HPDE6-E6E7 (cell line): ENCODE measurements around the gene LHB.
"Not testable (repeated sequence)": the region's sequence is repeated elsewhere in the genome, so short reads cannot be mapped to it uniquely, and the experiment has no call there.

Experiments
- DNase-seq: peaks from one replicate; pipeline ENCODE4 v3.0.0; 2011; ENCODE audit warnings: missing footprints; ENCODE audit errors: extremely low spot score

Gene LHB

DNA sequence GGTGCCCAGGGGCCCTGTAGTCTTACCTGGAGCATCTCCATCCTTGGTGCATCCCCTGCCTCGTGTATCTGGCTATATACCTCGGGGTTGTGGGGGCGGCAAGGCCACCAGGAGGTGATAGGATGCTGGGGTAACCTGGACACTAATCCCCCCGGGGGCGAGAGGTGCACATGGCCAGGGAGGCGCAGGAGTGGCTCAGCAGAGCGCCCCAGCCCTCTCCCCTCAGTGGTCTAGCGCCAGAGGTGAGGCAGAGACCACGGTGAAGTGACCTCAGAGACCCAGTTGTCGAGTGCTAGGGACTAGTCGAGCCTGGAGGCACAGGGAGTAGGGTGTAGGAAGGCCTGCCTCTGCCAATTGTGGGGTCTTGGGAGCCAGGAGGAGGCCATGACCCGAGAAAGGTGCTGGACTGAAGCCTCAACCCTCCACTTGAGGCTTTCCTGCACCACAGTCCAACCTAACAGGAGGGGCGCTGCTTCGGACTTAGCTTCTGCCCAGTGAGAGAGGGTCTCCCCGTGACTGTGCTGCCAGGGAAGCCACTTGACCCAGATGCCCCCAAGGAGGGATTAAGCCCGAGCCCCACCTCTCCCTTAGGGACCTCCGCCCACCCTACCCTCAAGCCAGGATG lies at the start of gene LHB:
TSS of gene LHB (minus strand) at position 51 of the 625 bp plus-strand sequence. CDS start at position 41, 10 bp downstream.
- no peak for DNase-seq

DNA sequence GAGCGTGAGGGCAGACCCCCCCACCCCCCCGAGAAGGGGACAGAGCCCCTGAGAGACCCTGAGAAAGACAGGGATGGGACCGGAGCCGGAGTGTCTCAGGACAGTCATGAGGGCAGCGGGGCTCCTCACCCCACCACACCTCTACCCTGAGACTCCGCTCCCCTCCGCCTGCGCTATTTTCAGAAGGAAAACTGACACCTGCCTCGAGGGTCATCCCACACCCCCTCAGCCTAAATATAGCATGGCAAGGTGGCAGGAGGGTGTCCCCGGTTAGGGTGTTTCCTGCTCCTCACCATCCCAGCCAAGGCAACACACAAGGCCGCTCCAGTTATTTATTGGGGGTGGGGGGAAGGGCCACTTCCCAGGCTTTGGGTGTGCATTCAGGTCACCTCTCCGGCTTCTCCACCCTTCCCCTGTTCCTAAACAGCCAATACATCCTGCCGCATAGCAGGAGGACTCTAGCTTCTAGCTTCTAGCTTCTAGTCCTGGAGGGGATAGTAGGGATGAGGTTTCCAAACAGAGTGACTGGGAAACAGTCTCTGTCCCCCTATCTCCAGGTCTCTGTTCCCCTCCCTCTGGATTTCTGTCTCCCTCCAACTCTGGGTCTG lies 49.1 kb upstream of the LHB start:
- no peak for DNase-seq

DNA sequence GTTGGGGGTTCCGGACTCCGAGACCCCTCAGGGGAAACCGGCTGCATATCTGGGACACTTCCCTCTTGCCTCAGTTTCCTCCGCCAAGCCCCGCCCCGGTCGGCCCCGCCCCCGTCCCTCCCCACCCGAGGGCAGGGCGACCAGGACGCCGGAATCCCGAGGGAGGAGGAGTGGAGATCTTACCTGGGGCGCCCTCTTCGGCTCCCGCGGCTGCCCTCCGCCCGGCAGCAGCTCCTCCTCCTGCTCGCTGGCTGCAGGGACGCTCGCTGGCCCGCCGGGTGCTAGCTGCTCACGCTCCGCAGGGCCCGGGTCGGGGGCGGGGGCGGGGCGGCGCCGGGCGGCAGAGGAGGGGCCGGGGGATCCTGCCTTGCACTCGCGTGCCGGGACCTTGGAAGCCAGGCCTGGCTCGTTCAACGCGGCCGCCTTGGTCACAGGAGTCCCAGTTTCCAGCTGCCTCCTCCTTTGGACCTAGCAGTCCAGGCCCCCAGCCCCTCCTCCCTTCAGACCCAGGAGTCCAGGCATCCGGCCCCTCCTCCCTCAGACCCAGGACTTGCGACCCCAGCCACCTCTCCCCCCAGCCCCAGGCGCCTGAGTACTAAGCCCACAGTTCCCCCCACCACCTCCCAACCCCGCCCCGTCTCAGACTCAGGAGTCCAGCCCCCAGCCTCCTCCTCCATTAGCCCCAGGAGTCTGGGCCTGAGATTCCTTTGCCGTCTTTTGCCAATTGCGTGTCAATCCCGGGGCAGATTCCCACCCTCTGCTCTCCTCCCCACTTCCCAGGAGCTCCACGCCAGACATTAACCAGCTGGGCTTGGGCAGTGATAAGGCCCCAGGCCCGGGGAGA lies 48.1 kb upstream of the LHB start, which contains the start of gene NTF4:
TSS of gene NTF4 (minus strand) at position 51 of the 844 bp plus-strand sequence. CDS start 2,821 bp downstream, outside the sequence.
- DNase-seq, result peak; percentile 85

DNA sequence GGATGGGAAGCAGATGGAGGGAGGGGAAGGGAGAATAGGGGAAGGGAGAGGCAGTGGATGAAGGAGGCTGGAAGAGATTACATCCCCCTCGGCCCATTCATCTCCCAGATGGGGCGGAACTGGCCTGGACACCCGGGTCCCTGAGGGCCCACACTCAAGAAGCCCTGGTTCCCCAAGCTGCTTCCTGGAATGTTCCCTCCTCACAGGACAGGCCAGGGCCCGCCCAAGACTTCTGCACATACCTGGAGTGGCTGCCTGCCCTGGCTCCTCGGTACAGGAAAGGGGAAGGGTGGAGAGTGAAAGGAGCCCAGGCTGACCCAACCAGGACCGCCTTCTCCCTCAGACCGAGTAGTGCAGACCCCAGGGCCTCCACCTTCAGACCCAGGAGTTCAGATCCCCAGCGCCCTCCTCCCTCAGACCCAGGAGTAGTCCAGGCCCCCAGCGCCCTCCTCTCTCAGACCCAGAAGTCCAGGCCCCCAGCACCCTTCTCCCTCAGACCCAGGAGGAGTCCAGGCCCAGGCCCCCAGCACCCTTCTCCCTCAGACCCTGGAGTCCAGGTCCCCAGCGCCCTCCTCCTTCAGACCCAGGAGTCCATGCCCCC lies 47.2 kb upstream of the LHB start:
- peak; percentile 84 for DNase-seq

DNA sequence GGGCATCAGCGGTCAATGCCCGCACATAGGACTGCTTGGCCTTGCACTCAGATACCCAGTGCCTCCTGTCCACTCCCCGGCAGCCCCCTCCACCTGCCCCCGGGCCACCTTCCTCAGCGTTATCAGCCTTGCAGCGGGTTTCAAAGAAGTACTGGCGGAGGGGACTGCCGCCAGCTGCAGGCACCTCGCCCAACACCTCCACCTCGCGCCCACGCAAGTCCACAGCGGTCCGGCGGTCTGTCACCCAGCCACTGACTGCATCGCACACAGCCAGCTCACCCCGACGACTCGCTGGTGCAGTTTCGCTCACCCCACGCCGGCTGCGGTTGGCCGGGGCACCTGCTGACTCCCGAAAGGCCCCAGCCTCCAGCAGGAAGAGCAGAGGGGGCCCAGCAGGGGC lies 44.6 kb upstream of the LHB start:
- no peak for DNase-seq

DNA sequence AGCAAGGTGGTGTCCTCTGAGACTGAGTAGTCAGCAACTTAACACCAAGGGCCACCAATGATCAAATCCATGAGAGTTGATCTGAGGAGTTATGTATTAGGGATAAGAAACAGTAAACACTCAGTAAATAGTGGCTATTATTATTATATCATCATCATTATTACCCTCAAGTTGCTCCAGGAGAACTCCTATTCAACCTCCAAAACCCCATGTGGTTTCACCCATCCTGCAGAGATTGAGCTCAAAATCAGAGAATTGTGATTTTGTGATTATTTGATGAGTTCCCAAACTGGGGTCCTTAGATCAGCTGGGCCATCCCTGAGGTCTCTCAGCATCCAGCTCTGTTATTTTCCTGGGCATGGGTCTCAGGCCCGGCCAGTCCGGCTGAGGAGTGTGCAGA lies 44.1 kb upstream of the LHB start:
- DNase-seq, result no peak

DNA sequence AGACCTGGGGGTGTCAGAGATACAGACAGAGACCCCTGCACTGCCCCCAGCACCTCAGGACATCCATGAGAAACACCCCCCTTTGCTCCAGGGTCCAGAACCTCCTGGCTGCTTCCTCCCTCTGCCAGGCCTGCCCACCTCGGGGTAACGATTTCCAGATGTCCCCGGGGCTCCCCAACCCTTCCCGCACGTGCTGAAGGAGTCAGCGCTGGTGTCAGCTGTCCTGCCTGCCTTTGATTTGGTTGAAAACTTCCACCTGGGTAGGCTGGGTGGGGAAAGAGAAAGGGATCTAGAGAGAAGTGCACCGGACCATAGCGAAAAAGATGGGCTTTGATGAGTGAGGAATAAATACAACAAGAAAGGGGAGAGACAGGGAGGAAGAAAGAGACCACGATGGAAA lies 42.2 kb upstream of the LHB start:
- no peak for DNase-seq

DNA sequence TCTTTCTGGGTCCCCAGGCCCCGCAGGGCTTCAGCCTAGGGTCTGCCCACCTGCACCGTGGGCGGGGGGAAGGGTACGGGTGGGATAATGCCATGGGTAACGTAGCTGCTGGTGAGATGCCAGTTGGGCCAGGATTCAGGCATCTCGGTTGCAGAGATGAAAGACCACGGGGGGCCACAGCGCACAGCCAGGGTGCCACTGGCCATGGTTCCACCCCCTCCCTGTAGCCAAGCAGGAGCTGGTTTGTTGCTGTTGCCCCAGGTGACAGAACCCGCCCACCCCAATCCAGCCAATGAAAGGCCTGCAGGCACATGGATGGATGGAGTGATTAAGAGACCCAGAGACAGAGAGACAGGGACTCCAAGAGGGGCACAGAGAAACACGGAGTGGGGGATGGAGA lies 41.7 kb upstream of the LHB start:
- DNase-seq, result no peak

DNA sequence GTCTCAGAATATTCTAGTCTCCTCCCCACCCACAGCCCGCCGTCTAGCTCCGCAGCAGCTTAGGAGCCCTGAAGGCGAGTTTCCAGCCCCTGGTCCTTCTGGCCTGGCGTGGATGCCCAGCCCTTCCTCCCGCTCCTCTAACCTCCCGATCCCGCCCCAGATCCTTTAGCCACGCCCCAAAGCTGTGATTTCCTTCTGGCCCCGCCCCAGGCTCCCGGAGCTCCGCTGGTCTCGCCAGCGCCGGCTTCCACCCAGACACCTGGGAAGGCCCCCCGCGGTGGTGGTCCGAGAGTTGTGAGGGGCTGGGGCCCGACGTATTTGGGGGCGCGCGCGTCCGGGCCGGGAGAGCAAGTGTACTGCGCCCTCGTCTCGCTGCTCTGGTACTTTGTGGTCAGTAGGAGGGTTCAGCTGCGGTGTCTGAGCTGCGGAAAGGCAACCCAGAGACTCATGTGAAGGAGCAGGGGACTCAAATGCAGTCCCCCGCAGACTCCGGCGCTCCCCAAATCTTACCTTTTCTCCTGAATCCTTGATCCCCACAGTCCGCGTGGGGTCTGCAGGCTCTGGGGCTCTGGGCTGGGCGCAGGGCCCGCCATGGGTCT lies 40.8 kb upstream of the LHB start, which contains the start of gene CGB7:
TSS of gene CGB7 (minus strand) at position 114 of the 599 bp plus-strand sequence. CDS start 2,374 bp downstream, outside the sequence.
- DNase-seq, result peak; percentile 74

DNA sequence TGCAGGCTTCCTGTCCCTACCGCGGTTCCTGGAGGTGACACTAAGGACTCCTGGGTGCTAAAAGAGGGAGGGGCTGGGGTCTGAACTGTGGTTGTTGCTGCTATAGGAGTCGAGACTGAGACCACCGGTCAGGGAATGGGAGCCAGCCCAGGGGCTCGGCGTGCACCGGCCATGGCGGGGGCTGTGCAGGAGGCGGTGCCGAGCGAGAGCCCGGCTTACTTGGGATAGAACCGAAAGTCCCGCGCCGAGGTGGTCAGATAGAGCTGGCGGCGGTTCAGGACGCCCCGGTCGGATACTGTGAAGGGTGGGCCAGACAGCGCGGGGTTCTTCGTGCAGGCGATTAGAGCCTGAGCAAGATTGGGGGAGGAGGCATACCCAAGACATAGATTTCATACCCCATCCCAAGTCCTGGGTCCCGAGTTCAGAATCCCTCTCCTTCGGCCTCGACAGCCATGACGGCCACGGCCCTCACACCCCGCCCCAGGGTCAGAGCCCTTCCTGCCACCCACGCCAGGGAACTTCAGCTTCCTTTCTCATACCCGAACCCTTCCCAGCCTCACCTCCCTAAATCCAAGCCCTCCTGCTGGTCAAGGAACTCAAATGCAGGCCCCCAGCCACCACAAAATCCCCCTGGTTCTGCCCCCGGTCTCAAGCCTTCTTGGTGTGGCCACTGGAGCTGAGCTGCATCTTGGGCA lies 40.2 kb upstream of the LHB start:
- not testable (repeated sequence) for DNase-seq

DNA sequence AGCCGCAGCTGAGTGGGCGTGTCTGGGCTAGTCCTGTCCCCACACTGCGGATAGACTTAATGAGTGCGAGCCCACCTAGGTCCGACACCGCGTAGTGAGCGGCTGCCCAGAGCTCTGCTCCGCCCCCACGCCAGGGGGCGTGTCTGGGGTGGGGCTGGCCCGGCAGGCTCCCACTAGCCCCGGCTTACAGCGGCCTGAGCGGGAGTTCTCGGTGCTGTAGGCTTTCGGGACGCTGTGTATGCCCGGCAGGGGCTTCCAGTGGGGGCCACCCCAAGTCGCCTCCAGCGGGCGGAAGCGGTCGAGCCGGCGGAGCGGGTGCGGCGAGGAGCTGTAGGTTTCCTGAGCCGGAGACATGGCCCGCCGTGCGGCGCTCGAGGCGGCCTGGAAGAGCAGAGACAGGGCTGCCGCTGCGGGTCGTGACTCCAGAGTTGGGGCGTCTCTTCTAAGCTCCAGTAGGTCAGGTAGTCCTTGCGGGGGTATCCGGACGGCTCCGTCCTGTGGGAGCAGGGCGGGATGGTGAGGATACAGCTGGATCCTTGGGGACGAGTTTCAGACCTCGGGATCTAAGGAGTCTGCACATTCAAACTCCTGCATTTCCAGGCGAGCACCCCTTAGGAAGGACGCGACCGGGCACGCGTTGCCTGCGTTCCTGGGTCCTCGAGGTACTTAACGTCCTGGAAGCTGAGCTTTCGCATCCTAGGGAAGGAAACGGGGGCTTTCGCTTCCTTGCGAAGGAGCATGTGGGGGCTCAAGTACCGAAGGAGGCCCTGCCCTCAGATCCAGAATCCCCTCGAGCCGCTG lies 39.4 kb upstream of the LHB start:
- peak; percentile 63 for DNase-seq

DNA sequence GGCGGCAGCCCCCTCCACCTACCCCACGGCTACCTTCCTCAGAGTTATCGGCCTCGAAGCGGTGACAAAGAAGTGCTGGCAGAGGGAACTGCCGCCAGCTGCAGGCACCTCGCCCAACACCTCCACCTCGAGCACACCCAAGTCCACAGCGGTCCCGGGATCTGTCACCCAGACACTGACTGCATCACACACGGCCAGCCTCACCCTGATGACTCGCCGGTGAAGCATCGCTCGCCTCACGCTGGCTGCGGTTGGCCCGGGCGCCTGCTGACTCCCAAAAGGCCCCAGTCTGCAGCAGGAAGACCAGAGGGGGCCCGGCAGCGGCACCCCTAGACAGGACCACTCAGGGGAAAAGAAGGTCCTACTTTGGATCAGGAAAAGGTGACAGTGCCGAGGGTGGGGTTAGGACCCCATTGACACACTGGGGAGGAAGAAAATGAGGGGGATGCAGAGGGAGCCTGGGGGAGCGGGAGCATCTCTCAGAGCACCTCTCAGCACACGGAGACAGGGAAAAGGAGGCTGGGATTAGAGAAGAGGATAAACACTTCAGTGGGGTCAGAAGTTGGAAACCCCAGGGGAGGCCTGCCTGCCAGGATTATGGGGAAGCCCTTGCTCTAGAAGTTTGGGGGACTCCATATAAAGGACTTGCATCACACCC lies 33.6 kb upstream of the LHB start:
- peak; percentile 71 for DNase-seq

DNA sequence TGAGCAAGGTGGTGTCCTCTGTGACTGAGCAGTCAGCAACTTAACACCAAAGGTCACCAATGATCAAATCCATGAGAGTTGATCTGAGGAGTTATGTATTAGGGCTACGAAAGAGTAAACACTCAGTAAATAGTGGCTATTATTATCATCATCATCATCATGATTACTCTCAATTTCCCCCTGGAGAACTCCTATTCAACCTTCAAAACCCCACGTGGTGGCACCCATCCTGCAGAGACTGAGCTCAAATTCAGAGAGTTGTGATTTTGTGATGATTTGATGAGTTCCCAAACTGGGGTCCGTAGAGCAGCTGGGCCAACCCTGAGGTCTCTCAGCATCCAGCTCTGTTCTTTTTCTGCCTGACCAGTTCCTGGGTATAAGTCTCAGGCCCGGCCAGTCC lies 32.9 kb upstream of the LHB start:
- DNase-seq, result not testable (repeated sequence)

DNA sequence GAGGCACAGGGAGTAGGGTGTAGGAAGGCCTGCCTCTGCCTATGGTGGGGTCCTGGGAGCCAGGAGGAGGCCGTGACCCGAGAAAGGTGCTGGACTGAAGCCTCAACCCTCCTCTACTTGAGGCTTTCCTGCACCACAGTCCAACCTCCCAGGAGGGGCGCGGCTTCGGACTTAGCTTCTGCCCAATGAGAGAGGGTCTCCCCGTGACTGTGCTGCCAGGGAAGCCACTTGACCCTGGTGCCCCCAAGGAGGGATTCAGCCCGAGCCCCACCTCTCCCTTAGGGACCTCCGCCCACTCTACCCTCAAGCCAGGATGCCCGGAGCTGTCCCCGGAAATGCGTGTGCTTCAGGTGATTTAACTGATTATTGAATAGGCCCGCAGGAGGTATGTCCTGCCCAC lies 32.1 kb upstream of the LHB start, which contains the start of gene CGB8:
TSS of gene CGB8 (minus strand) at position 101 of the 400 bp plus-strand sequence. CDS start 372 bp downstream, outside the sequence.
- DNase-seq, result not testable (repeated sequence)

DNA sequence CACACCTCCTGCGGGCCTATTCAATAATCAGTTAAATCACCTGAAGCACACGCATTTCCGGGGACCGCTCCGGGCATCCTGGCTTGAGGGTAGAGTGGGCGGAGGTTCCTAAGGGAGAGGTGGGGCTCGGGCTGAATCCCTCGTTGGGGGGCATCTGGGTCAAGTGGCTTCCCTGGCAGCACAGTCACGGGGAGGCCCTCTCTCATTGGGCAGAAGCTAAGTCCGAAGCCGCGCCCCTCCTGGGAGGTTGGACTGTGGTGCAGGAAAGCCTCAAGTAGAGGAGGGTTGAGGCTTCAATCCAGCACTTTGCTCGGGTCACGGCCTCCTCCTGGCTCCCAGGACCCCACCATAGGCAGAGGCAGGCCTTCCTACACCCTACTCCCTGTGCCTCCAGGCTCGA lies 26.7 kb upstream of the LHB start, which contains the start of gene CGB5:
TSS of gene CGB5 (plus strand) at position 301 of the 400 bp plus-strand sequence. CDS start 362 bp downstream, outside the sequence.
- DNase-seq, result not testable (repeated sequence)

DNA sequence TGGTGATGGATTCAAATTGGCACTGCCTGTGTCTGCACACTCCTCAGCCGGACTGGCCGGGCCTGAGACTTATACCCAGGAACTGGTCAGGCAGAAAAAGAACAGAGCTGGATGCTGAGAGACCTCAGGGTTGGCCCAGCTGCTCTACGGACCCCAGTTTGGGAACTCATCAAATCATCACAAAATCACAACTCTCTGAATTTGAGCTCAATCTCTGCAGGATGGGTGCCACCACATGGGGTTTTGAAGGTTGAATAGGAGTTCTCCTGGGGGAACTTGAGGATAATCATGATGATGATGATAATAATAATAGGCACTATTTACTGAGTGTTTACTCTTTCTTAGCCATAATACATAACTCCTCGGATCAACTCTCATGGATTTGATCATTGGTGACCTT lies 25.8 kb upstream of the LHB start:
- not testable (repeated sequence) for DNase-seq

DNA sequence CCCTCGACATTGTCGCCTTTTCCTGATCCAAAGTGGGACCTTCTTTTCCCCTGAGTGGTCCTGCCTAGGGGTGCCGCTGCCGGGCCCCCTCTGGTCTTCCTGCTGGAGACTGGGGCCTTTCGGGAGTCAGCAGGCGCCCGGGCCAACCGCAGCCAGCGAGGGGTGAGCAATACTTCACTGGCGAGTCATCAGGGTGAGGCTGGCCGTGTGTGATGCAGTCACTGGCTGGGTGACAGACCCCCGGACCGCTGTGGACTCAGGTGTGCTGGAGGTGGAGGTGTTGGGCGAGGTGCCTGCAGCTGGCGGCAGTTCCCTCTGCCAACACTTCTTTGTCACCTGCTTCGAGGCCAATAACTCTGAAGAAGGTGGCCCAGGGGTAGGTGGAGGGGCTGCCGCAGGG lies 25.3 kb upstream of the LHB start:
- DNase-seq, result no peak

DNA sequence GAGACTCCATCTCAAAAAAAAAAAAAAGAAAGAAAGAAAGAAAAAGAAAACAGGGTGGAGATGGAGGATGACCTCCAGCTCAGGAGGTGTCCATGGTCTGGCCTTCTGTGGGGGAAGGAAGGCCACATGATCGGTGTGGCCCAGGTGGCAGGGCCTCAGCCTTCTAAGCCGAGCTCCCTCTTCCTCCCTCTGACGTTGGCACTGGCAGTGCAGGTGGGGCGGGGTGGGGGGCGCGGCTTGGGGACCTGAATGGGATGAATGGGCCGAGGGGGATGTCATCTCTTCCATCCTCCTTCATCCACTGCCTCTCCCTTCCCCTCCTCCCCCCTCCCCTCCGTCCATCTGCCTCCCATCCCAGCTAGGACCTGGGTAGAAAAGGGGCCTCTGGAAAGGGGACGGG lies 22.8 kb upstream of the LHB start:
- DNase-seq, result not testable (repeated sequence)

DNA sequence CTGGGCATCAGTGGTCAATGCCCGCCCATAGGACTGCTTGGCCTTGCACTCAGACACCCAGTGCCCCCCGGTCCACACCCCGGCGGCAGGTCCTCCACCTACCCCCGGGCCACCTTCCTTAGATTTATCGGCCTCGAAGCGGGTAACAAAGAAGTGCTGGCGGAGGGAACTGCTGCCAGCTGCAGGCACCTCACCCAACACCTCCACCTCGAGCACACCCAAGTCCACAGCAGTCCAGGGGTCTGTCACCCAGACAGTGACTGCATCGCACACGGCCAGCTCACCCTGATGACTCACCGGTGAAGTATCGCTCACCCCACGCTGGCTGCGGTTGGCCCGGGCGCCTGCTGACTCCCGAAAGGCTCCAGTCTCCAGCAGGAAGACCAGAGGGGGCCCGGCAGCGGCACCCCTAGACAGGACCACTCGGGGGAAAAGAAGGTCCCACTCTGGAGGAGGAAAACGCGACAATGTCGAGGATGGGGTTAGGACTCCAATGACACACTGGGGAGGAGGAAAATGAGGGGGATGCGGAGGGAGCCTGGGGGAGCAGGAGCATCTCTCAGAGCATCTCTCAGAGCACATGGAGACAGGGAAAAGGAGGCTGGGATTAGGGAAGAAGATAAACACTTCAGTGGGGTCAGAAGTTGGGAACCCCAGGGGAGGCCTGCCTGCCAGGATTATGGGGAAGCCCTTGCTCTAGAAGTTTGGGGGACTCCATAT lies 21.8 kb upstream of the LHB start:
- not testable (repeated sequence) for DNase-seq
